ENCODE measurements around the gene SLX4.

Gene SLX4

GRCh38 chr16:3597676-3598075 is 13.7 kb downstream of the SLX4 start:
- DNase-seq = no peak

GRCh38 chr16:3597226-3597625 is 14.2 kb downstream of the SLX4 start:
- DNase-seq = no peak

GRCh38 chr16:3596101-3596861 is 15.1 kb downstream of the SLX4 start:
- DNase-seq = no peak

GRCh38 chr16:3595521-3596021 is 15.8 kb downstream of the SLX4 start:
- no peak for DNase-seq

GRCh38 chr16:3595110-3595486 is 16.3 kb downstream of the SLX4 start:
- DNase-seq = no peak

GRCh38 chr16:3594316-3595109 is 16.9 kb downstream of the SLX4 start:
- no peak for DNase-seq

- DNase-seq = no peak
Measured at GRCh38 chr16:3592559-3592958, 18.8 kb downstream of the SLX4 start.

GRCh38 chr16:3591991-3592390 is 19.4 kb downstream of the SLX4 start:
- DNase-seq = no peak

GRCh38 chr16:3591436-3591803 is 20.0 kb downstream of the SLX4 start:
- DNase-seq = no peak

GRCh38 chr16:3590736-3591435 is 20.5 kb downstream of the SLX4 start:
- DNase-seq = no peak

- no peak for DNase-seq
Measured at GRCh38 chr16:3589991-3590701, 21.3 kb downstream of the SLX4 start.

- no peak for DNase-seq
Measured at GRCh38 chr16:3589441-3589921, 21.9 kb downstream of the SLX4 start.

GRCh38 chr16:3589001-3589400 is 22.4 kb downstream of the SLX4 start:
- DNase-seq = no peak

- no peak for DNase-seq
Measured at GRCh38 chr16:3587547-3588110, 23.8 kb downstream of the SLX4 start.

GRCh38 chr16:3584412-3584811 is 27.0 kb downstream of the SLX4 start:
- DNase-seq = no peak

GRCh38 chr16:3583303-3584038 is 27.9 kb downstream of the SLX4 start:
- no peak for DNase-seq

GRCh38 chr16:3582276-3583165 is 28.9 kb downstream of the SLX4 start:
- no peak for DNase-seq

- no peak for DNase-seq
Measured at GRCh38 chr16:3581392-3581791, 30.0 kb downstream of the SLX4 start.

GRCh38 chr16:3580686-3581085 is 30.7 kb downstream of the SLX4 start:
- no peak for DNase-seq

- no peak for DNase-seq
Measured at GRCh38 chr16:3580251-3580651, 31.2 kb downstream of the SLX4 start.

GRCh38 chr16:3579776-3580175 is 31.6 kb downstream of the SLX4 start:
- DNase-seq = no peak
